ENCODE data around the gene ZNF580. TPM values are rescaled to one million over a fixed set of nuclear protein-coding genes. Genes with fewer than 3 reads are reported as not detected.

Gene ZNF580
- total and polyA plus RNA-seq, 12 donors = 16.5 to 29.9 (median 21.1) TPM

DNA sequence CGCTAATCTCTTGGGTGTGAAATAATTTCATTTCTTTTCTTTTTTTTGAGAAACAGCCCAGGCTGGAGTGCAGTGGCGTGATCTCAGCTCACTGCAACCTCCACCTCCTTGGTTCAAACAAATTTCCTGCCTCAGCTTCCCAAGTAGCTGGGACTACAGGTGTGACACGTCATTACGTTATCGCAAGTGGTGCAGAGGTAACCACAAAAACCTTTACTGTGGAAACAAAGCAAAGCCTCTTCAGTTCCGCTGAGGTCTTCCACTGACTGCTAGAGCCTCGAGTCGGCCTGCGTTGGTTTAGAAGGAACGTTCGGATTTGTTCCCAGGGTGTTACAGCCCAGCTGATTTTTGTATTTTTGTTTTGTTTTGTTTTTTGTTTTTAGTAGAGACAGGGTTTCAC, 14.5 kb upstream of the ZNF580 start:
- H3K9me3 ChIP-seq = no peaks in the 10 kb centered on the region
- peaks cover 5 to 24% (median 15%) of the 10 kb centered on the region in 9 donors for H3K4me1 ChIP-seq
- H3K36me3 ChIP-seq = peaks cover 0 to 15% (median 7%) of the 10 kb centered on the region in 9 donors
- intact Hi-C loops (cut with DNase I) = loop anchor here in 3 of 10 donors (5.0 kb wide), 2 partner anchors 109 to 114 kb away; no protein-coding TSS in a partner anchor
- ATAC-seq (no peak), DNase-seq (no peak)
- no peak overlapping the region for H3K27ac ChIP-seq
- WGBS, 2 donors = 89 to 94% methylated on average over 11 of the region's 11 CpGs
- TF ChIP-seq, protein P1, sequence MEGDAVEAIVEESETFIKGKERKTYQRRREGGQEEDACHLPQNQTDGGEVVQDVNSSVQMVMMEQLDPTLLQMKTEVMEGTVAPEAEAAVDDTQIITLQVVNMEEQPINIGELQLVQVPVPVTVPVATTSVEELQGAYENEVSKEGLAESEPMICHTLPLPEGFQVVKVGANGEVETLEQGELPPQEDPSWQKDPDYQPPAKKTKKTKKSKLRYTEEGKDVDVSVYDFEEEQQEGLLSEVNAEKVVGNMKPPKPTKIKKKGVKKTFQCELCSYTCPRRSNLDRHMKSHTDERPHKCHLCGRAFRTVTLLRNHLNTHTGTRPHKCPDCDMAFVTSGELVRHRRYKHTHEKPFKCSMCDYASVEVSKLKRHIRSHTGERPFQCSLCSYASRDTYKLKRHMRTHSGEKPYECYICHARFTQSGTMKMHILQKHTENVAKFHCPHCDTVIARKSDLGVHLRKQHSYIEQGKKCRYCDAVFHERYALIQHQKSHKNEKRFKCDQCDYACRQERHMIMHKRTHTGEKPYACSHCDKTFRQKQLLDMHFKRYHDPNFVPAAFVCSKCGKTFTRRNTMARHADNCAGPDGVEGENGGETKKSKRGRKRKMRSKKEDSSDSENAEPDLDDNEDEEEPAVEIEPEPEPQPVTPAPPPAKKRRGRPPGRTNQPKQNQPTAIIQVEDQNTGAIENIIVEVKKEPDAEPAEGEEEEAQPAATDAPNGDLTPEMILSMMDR (IDR thresholded peaks at IDR 0.05) = no peak
- H3K27me3 ChIP-seq = no peaks in the 10 kb centered on the region
- no peak overlapping the region for H3K4me3 ChIP-seq

DNA sequence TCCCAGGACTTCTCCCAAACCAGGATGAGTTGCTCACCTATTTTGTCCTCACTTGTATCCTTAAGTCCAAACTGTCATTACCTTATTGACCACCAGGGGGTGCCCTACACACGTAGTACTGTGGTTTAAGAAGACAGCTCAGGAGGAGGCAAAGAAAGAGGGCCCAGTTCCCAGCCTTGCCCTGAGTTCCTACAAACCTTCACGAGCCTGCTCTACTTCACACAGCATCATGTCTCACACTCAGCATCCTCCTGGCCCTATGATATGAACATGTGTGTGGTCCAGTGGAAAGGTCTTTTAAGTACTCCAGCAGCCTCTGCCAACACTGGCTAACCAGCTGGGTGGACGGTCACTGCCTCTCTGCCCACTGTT, 8.4 kb upstream of the ZNF580 start:
- H3K27ac ChIP-seq = peak overlapping the region in 1 of 10 donors; percentile 31
- intact Hi-C loops (cut with DNase I) = loop anchor here in 4 of 10 donors (2.0 to 10.0 kb wide), 5 partner anchors 115 to 488 kb away; partner anchors contain the start of gene TNNT1 (in 1 of the 4)
- no peaks in the 10 kb centered on the region for H3K9me3 ChIP-seq

DNA sequence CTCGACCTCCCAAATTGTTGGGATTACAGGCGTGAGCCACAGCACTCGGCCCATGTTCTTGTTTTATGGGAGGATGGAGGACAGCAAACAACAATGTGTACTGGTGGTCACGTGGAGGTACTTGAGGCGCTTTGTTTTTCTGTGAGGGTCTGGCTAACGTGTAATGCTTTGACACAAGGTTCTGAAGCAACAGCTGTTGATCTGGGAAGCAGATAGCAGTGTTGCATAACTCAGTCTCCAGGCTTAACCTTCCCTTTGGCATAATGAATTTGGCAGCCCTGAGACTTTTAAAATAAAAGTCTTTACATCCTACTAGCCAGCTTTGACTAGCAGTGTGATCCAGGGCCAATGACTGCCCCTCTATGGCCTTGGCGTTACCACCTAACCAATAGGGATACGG, 6.9 kb upstream of the ZNF580 start:
- H3K27ac ChIP-seq = peak overlapping the region in 2 of 10 donors; percentile 97 to 99
- WGBS, 2 donors = 74 to 78% methylated on average over 8 of the region's 8 CpGs
- H3K36me3 ChIP-seq = peaks cover 0 to 8% (median 0%) of the 10 kb centered on the region in 9 donors
- peaks cover 7 to 49% (median 33%) of the 10 kb centered on the region in 9 donors for H3K4me1 ChIP-seq
- H3K9me3 ChIP-seq = no peaks in the 10 kb centered on the region
- TF ChIP-seq, protein P1 (IDR thresholded peaks at IDR 0.05) = no peak
- intact Hi-C loops (cut with DNase I) = loop anchor here in 4 of 10 donors (2.0 to 10.0 kb wide), 5 partner anchors 117 to 489 kb away; partner anchors contain the start of gene TNNT1 (in 1 of the 4)
- ATAC-seq = no peak
- H3K27me3 ChIP-seq = no peaks in the 10 kb centered on the region
- peak overlapping the region in 1 of 10 donors; percentile 96 for H3K4me3 ChIP-seq
- no peak for DNase-seq

More for the DNA sequence above, 8.4 kb upstream of the ZNF580 start:
- TF ChIP-seq, protein P1 (IDR thresholded peaks at IDR 0.05) = peak; percentile 82 to 94 (median 86)
- DNase-seq = peak in 1 of 2 donors; percentile 92
- ATAC-seq = peak; percentile 27 to 73 (median 49)
- no peaks in the 10 kb centered on the region for H3K27me3 ChIP-seq
- WGBS, 2 donors = 24 to 28% methylated on average over 3 of the region's 3 CpGs
- peaks cover 7 to 37% (median 26%) of the 10 kb centered on the region in 9 donors for H3K4me1 ChIP-seq
- H3K4me3 ChIP-seq = no peak overlapping the region
- no peaks in the 10 kb centered on the region for H3K36me3 ChIP-seq

DNA sequence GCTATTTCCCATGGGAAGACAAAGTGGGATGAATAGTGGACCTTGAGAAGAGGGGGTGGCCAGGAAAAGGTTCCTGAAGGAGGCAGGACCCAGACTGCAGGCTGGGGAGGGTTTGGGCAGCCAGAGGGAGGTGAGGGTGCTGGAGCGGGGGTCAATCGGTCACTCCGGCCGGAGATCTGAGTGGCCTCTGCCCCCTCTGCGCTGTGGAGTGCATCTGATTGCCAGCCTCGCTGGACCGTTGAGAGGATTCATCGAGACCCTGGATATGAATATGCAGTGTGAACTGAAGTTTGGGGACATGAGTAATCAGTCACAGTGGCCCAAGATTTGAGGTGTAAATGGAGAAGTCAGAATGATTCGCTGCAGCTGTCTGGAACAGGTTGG, 5.5 kb upstream of the ZNF580 start:
- peaks cover 0 to 8% (median 0%) of the 10 kb centered on the region in 9 donors for H3K36me3 ChIP-seq
- intact Hi-C loops (cut with DNase I) = loop anchor here in 3 of 10 donors (1.0 to 10.0 kb wide), 3 partner anchors 18 to 491 kb away; partner anchors contain the start of gene TNNT1 (in 1 of the 3)
- TF ChIP-seq, protein P1 (IDR thresholded peaks at IDR 0.05) = no peak
- H3K27me3 ChIP-seq = no peaks in the 10 kb centered on the region
- ATAC-seq (peak in 3 of 8 donors; percentile 2 to 13 (median 4)), DNase-seq (no peak)
- H3K27ac ChIP-seq = peak overlapping the region; percentile 53 to 99 (median 97)
- H3K9me3 ChIP-seq = no peaks in the 10 kb centered on the region
- H3K4me1 ChIP-seq = peaks cover 13 to 63% (median 47%) of the 10 kb centered on the region in 9 donors
- peak overlapping the region; percentile 57 to 100 (median 93) for H3K4me3 ChIP-seq
- WGBS, 2 donors = 7 to 8% methylated on average over 9 of the region's 9 CpGs

Measured in heart right ventricle (tissue), 16 donors.